ENCODE measurements around the gene ALK. TPM values are rescaled to one million over a fixed set of nuclear protein-coding genes. Genes with fewer than 3 reads are reported as not detected.

ALK gene
- total RNA-seq, 1 donor from 2014 or later, result 1.1 TPM

DNA sequence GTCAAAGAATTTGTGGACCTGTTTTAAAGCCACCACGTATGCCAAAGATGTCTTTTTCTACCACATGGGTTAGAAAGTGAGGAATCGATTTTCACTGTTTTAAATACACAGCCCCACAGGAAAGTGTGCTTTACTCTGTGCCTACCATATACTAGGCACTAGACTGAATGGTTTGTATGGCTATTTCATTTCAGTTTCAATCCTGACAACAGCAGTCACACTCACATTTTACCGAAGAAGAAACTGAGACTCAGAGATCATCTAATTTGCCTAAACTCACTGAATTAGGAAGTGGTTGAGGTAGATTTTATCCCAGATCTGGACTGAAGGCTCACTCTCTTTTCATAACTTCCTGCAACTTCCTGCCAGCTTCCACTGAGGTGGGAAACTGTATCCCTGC, 176.4 kb downstream of the ALK start:
- H3K9me3 ChIP-seq, result no peaks in the 10 kb centered on the region
- peaks cover 6% of the 10 kb centered on the region for H3K4me1 ChIP-seq
- intact Hi-C loops (cut with DNase I), result no loop called here
- H3K4me3 ChIP-seq, result no peak overlapping the region
- DNase-seq, result no peak
- H3K36me3 ChIP-seq, result no peaks in the 10 kb centered on the region
- no peak for ATAC-seq
- no peaks in the 10 kb centered on the region for H3K27me3 ChIP-seq (ENCODE audit: low read depth)
- H3K27ac ChIP-seq, result no peak overlapping the region
- no peak for TF ChIP-seq CTCF (IDR thresholded peaks at IDR 0.05)

DNA sequence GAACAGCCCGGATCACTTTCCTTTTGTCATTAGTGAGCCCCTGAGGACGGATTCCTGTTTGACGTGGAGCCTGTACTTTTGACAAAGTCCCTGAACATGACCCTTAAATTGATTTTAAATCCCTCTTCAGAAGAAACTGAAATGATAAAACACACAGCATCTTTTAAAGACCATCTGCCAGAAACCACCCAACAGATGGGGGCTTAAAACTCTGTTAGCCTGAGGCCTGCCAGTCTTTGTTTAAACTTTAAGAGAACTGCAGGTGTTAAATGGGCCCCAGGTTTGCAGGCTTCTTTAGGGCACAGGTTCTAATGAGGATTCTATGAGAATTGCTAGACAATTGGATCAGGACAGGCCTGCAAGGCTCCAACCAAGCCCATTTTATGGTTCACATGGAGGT, 177.9 kb downstream of the ALK start:
- no peaks in the 10 kb centered on the region for H3K9me3 ChIP-seq
- H3K27me3 ChIP-seq (ENCODE audit: low read depth), result no peaks in the 10 kb centered on the region
- no peak for DNase-seq
- no peaks in the 10 kb centered on the region for H3K4me1 ChIP-seq
- H3K4me3 ChIP-seq, result no peak overlapping the region
- H3K36me3 ChIP-seq, result no peaks in the 10 kb centered on the region
- TF ChIP-seq CTCF (IDR thresholded peaks at IDR 0.05), result no peak
- intact Hi-C loops (cut with DNase I), result no loop called here
- no peak overlapping the region for H3K27ac ChIP-seq
- ATAC-seq, result no peak

GRCh38 chr2:29742656-29743055, 178.7 kb downstream of the ALK start:
- ATAC-seq (peak in 1 of 2 donors; percentile 55), DNase-seq (no peak)
- Histone ChIP-seq H3K9me3 (no peaks in the 10 kb centered on the region), H3K27me3 (ENCODE audit: low read depth) (no peaks in the 10 kb centered on the region), H3K36me3 (no peaks in the 10 kb centered on the region), H3K4me3 (no peak overlapping the region), H3K27ac (no peak overlapping the region), H3K4me1 (no peaks in the 10 kb centered on the region)
- intact Hi-C loops (cut with DNase I), result no loop called here
- no peak for TF ChIP-seq CTCF (IDR thresholded peaks at IDR 0.05)

DNA sequence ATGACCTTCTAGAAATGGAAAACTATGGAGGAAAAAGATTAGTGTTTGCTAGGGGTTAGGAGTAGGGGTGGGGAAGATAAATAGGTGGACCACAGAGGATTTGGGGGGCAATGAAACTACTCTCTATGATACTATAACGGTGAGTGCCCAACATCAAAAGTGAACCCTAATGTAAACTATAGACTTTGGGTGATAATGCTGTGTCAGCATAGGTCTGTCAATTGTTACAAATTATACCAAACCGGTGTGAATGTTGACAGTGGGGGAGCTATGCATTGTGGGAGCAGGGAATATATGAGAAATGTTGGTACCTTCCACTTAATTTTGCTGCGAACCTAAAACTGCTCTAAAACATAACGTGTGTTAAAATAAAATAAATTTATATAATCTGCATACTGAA, 180.3 kb downstream of the ALK start:
- no peaks in the 10 kb centered on the region for H3K36me3 ChIP-seq
- no peak for ATAC-seq
- intact Hi-C loops (cut with DNase I), result no loop called here
- H3K4me3 ChIP-seq, result no peak overlapping the region
- no peaks in the 10 kb centered on the region for H3K4me1 ChIP-seq
- TF ChIP-seq CTCF (IDR thresholded peaks at IDR 0.05), result no peak
- H3K27me3 ChIP-seq (ENCODE audit: low read depth), result no peaks in the 10 kb centered on the region
- H3K9me3 ChIP-seq, result no peaks in the 10 kb centered on the region
- no peak overlapping the region for H3K27ac ChIP-seq
- no peak for DNase-seq

- Histone ChIP-seq H3K36me3 (no peaks in the 10 kb centered on the region), H3K9me3 (no peaks in the 10 kb centered on the region), H3K27me3 (ENCODE audit: low read depth) (no peaks in the 10 kb centered on the region), H3K27ac (no peak overlapping the region), H3K4me3 (no peak overlapping the region), H3K4me1 (no peaks in the 10 kb centered on the region)
- no peak for TF ChIP-seq CTCF (IDR thresholded peaks at IDR 0.05)
- ATAC-seq (no peak), DNase-seq (no peak)
- intact Hi-C loops (cut with DNase I), result no loop called here
These were observed 187.4 kb downstream of the ALK start for GRCh38 chr2:29733965-29734364.

DNA sequence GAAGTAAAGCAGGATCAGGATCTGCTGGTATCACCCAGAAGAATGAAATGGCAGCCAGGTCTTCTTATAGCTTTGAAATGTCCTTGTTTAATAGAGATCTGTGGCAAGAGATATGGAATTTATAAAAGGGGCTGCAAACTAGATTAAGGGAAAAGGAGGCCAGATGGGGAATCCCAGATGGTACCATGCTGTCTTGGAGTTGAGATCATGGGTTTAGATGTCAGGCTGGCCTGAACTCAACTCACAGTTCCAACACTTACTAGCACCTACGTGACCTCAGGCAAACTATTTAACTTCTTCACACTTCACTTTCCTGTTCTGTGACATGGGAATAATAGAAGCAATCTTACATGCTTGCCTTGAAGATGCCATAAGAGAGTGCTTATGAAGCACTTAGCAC, 188.2 kb downstream of the ALK start:
- DNase-seq, result no peak
- H3K36me3 ChIP-seq, result no peaks in the 10 kb centered on the region
- no peak overlapping the region for H3K4me3 ChIP-seq
- H3K4me1 ChIP-seq, result no peaks in the 10 kb centered on the region
- no peaks in the 10 kb centered on the region for H3K27me3 ChIP-seq (ENCODE audit: low read depth)
- H3K9me3 ChIP-seq, result no peaks in the 10 kb centered on the region
- no peak for ATAC-seq
- TF ChIP-seq CTCF (IDR thresholded peaks at IDR 0.05), result no peak
- H3K27ac ChIP-seq, result no peak overlapping the region
- intact Hi-C loops (cut with DNase I), result no loop called here
